Right ventricle myocardium inferior (tissue), 1 donor: ENCODE measurements around the gene RTCB. TPM values are rescaled to one million over a fixed set of nuclear protein-coding genes. Genes with fewer than 3 reads are reported as not detected.
"Not testable (repeated sequence)": the region's sequence is repeated elsewhere in the genome, so short reads cannot be mapped to it uniquely, and the experiment has no call there.

Experiments used
- ATAC-seq: fragments of 200-7000 bp; cut with Tn5 transposase; one replicate; pipeline ENCODE4 v1.9.1; 2020; ENCODE audit warnings: mild to moderate bottlenecking, moderate library complexity
- DNase-seq: peaks from one replicate; pipeline ENCODE4 v3.0.0; 2021; ENCODE audit errors: missing footprints
- intact Hi-C: fragments of 100-400 bp; cut with DNase I; formaldehyde crosslinking; loops from one replicate; pipeline ENCODE4 v1.11.0; 2022
- total RNA-seq: library from RNA; stranded (reverse); fragmentation: NEBNext Ultra II Directional; extraction: Animal tissue kit (Norgen Biotek cat#: 25700); gene quantifications from one replicate; pipeline ENCODE4 v1.2.1, GENCODE V29; 2021
- donor health status: DM: no; HTN: yes; CAD: no; lungs with severe emphysema.

Gene RTCB
- total RNA-seq, 1 donor from 2014 or later: 37.6 TPM

- ATAC-seq, intact Hi-C loops, DNase-seq: not testable (repeated sequence)
Observed at GRCh38 chr22:32351875-32352274, 60.2 kb downstream of the RTCB start.

GRCh38 chr22:32348031-32348611 lies 63.9 kb downstream of the RTCB start:
- intact Hi-C loops: no loop called here
- DNase-seq: no peak
- ATAC-seq: no peak

GRCh38 chr22:32343941-32344340 lies 68.1 kb downstream of the RTCB start:
- no peak for DNase-seq
- intact Hi-C loops: no loop called here
- ATAC-seq: no peak

- intact Hi-C loops: no loop called here
- no peak for ATAC-seq
- DNase-seq: no peak
Observed at GRCh38 chr22:32342977-32343376, 69.1 kb downstream of the RTCB start.

- intact Hi-C loops: no loop called here
- DNase-seq (no peak), ATAC-seq (no peak)
Observed at GRCh38 chr22:32341122-32341740, 70.8 kb downstream of the RTCB start.

- intact Hi-C loops: no loop called here
- ATAC-seq: no peak
Observed at GRCh38 chr22:32340411-32340810, 71.6 kb downstream of the RTCB start.

GRCh38 chr22:32339190-32340012 lies 72.6 kb downstream of the RTCB start:
- intact Hi-C loops: no loop called here
- DNase-seq (no peak), ATAC-seq (no peak)

More at GRCh38 chr22:32340411-32340810, 71.6 kb downstream of the RTCB start:
- no peak for DNase-seq

- DNase-seq (no peak), ATAC-seq (no peak)
- intact Hi-C loops: no loop called here
Observed at GRCh38 chr22:32338757-32339156, 73.3 kb downstream of the RTCB start.

Other genes starting within 250 kb of the RTCB start
- not detected for gene RFPL2, start 207.2 kb downstream of the RTCB start, total RNA-seq
- not detected for gene SLC5A4, start 156.9 kb downstream of the RTCB start, total RNA-seq
- gene RFPL3, start 54.4 kb downstream of the RTCB start, total RNA-seq: not detected
- not detected for gene BPIFC, start 52.2 kb upstream of the RTCB start, total RNA-seq
- gene FBXO7, start 62.6 kb upstream of the RTCB start, total RNA-seq: 35.8 TPM